Keratinocyte (primary cell): Measurements from ENCODE around the gene TRPV4. TPM values are rescaled to one million over a fixed set of nuclear protein-coding genes. Genes with fewer than 3 reads are reported as not detected.

ENCODE experiments used
- DNase-seq: peaks from one replicate; pipeline ENCODE4 v3.0.0-alpha.2; 2011; ENCODE audit warnings: low read depth, missing footprints, low spot score
- FAIRE-seq: peaks from 2 replicates; lab custom pipeline; 2011; peaks lifted over from hg19 to GRCh38; lab: Jason Lieb, UNC
- H2AFZ ChIP-seq: 2 replicates; pipeline ENCODE4 v1.6.0; 2012; ENCODE audit warnings: low read length, control low read depth, inconsistent platforms; ENCODE audit not compliant: control insufficient read depth
- H3K27ac ChIP-seq: 2 replicates; pipeline ENCODE4 v1.5.1; 2011; ENCODE audit warnings: low read length; ENCODE audit not compliant: control insufficient read depth, insufficient read depth
- H3K27me3 ChIP-seq: 3 replicates; pipeline ENCODE4 v1.6.0; 2011; ENCODE audit warnings: low read length; ENCODE audit not compliant: control insufficient read depth, insufficient read depth; ENCODE audit errors: extremely low read depth
- H3K36me3 ChIP-seq, 2 experiments: 2 replicates in 1 of 2; 3 replicates in 1 of 2; pipeline ENCODE4 v1.5.1; 2011; ENCODE audit warnings: low read length in 2 of 2, mild to moderate bottlenecking in 1 of 2; ENCODE audit not compliant: control insufficient read depth in 2 of 2, insufficient read depth in 2 of 2; ENCODE audit errors: extremely low read depth in 1 of 2
- H3K4me1 ChIP-seq: 3 replicates; pipeline ENCODE4 v1.5.1; 2011; ENCODE audit warnings: low read length; ENCODE audit not compliant: control insufficient read depth, insufficient read depth; ENCODE audit errors: extremely low read depth
- H3K4me2 ChIP-seq: 3 replicates; pipeline ENCODE4 v1.6.0; 2011; ENCODE audit warnings: low read depth, low read length; ENCODE audit not compliant: control insufficient read depth, insufficient read depth; ENCODE audit errors: extremely low read depth
- H3K4me3 ChIP-seq, 3 experiments: fragments of 200-600 bp in 1 of 3; sonication (generic) in 1 of 3; 2 replicates in 2 of 3; 3 replicates in 1 of 3; pipeline ENCODE4 v1.5.1; 2011 to 2016; ENCODE audit warnings: low read length in 3 of 3, mild to moderate bottlenecking in 3 of 3, control low read depth in 2 of 3, inconsistent platforms in 1 of 3, low read depth in 1 of 3, mixed read lengths in 1 of 3, mixed run types in 1 of 3, moderate library complexity in 1 of 3; ENCODE audit not compliant: control insufficient read depth in 2 of 3, insufficient read depth in 2 of 3; ENCODE audit errors: extremely low read depth in 1 of 3
- H3K79me2 ChIP-seq: 2 replicates; pipeline ENCODE4 v1.6.0; 2012; ENCODE audit warnings: low read length; ENCODE audit not compliant: control insufficient read depth, insufficient read depth
- H3K9ac ChIP-seq: 3 replicates; pipeline ENCODE4 v1.6.0; 2011; ENCODE audit warnings: low read length; ENCODE audit not compliant: control insufficient read depth, insufficient read depth; ENCODE audit errors: extremely low read depth
- H3K9me1 ChIP-seq: 3 replicates; pipeline ENCODE4 v1.6.0; 2011; ENCODE audit warnings: low read length; ENCODE audit not compliant: control insufficient read depth, insufficient read depth; ENCODE audit errors: extremely low read depth
- H3K9me3 ChIP-seq: 2 replicates; pipeline ENCODE4 v1.5.1; 2012; ENCODE audit warnings: low read depth, low read length; ENCODE audit not compliant: control insufficient read depth
- H4K20me1 ChIP-seq: 3 replicates; pipeline ENCODE4 v1.6.0; 2011; ENCODE audit warnings: low read length; ENCODE audit not compliant: control insufficient read depth, insufficient read depth; ENCODE audit errors: extremely low read depth
- EZH2 ChIP-seq: IDR thresholded peaks from one replicate; pipeline ENCODE4 v1.6.1; 2012; ENCODE audit warnings: inconsistent platforms, mild to moderate bottlenecking, low read length, moderate library complexity
- dilution Hi-C: fragments of 300-500 bp; cut with MboI; formaldehyde crosslinking; loops from one replicate; pipeline ENCODE4 v1.7.0; 2020; ENCODE audit warnings: low sequenced_read_pairs; ENCODE audit not compliant: extremely low pct_ligation_motif_present
- polyA minus RNA-seq, 3 experiments: library from RNA; depleted of rRNA, polyadenylated mRNA; stranded (reverse); fragments of >200 nt; gene quantifications; 1 replicate in 1 of 3; 2 replicates in 1 of 3; 3 replicates in 1 of 3; pipeline ENCODE4 v1.2.3, GENCODE V29; 2011
- polyA plus RNA-seq, 5 experiments: library from polyadenylated mRNA; depleted of rRNA in 3 of 5; stranded (reverse) in 3 of 5; stranded (forward) in 1 of 5; unstranded in 1 of 5; fragments of >200 nt; gene quantifications; 1 replicate in 1 of 5; 2 replicates in 3 of 5; 3 replicates in 1 of 5; pipeline versions ENCODE4 v1.2.1 to v1.2.3, GENCODE V29; 2011 to 2012; ENCODE audit warnings: missing spikeins in 2 of 5, low read depth in 1 of 5, low replicate concordance in 1 of 5
- TF ChIP-seq, protein P1 (sequence below), 3 experiments: IDR thresholded peaks in 1 of 3; conservative IDR thresholded peaks in 1 of 3; optimal IDR thresholded peaks in 1 of 3; 2 replicates in 2 of 3; 3 replicates in 1 of 3; pipeline versions ENCODE3 to v1.5.1; 2011; ENCODE audit warnings: low read length in 3 of 3, mild to moderate bottlenecking in 3 of 3, moderate library complexity in 2 of 3, control low read depth in 1 of 3, inconsistent platforms in 1 of 3; ENCODE audit not compliant: insufficient read depth in 2 of 3; ENCODE audit errors: extremely low read depth in 1 of 3

TRPV4 gene
- polyA plus RNA-seq (0.46 to 0.76 TPM (median 0.70 TPM) in 3 replicates), polyA minus RNA-seq (0.64 to 4.9 TPM (median 0.76 TPM) in 3 replicates)
- 0.29 TPM for polyA plus RNA-seq (2011; ENCODE audit: low read depth)
- polyA plus RNA-seq (2011; cell fraction: cytosol; rRNA removed): 0.17 and 0.44 TPM in 2 replicates
- 0.59 TPM in 2 replicates for polyA plus RNA-seq (2011; cell fraction: nucleus; rRNA removed)
- 0.65 and 0.68 TPM in 2 replicates for polyA plus RNA-seq (2012; ENCODE audit: low replicate concordance)
- polyA minus RNA-seq (2011; cell fraction: cytosol; rRNA and poly(A)+ RNA removed): 0.77 TPM
- 0.23 and 0.32 TPM in 2 replicates for polyA minus RNA-seq (2011; cell fraction: nucleus; rRNA and poly(A)+ RNA removed)

DNA sequence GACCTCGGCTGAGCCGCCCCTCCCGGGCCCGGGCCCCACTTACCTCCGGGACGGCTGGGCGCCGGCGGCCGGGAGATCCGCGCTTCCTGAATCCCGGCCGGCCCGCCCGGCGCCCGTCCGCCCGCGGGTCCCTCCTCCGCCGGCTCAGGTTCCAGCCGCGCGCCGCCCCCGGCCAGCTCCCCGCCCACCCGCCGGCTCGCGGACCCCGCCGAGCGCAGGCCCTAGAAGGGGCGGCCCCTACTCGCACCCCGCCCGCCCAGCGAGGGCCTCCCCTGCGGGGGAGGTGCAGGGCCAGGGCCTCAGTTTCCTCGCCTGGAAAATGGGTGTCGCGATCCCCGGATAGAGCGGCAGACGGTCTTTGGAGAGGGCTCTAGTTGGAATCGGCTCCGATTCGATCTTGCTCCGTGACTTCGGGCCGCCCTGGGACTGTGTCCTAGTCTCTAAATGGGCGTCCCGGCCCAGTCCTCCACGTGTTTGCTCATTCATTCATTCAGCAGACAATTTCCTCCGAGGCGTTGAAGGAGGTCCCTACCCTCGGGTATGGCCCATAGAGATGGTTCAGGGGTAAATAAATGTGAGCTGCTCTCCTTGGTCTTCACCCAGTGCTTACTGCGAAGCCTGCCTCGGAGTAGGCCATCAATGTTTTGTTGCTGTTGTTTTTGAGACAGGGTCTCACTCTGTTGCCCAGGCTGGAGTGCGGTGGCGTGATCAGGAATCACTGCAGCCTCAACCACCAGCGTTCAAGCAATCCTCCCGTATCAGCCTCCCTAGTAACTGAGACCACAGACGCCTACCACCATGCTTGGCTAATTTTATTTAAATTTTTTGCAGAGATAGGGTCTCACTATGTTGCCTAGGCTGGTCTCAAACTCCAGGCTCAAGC is at the start of gene TRPV4:
Gene TRPV4, minus strand, starts transcription at position 92 of the 883 bp plus-strand sequence. CDS start 18,602 bp downstream, outside the sequence.
- Histone ChIP-seq H3K79me2 (no peaks in the 10 kb centered on the region), H3K4me2 (peak within 1 kb of the TSS; percentile 58), H3K9me3 (no peaks in the 10 kb centered on the region), H4K20me1 (no peaks in the 10 kb centered on the region), H3K27ac (no peak within 1 kb of the TSS), H3K4me3 (peak within 1 kb of the TSS; percentile 27 to 57 (median 31)), H3K9ac (peak within 1 kb of the TSS; percentile 56), H3K4me1 (peaks cover 10% of the 10 kb centered on the region), H2AFZ (no peak within 1 kb of the TSS), H3K9me1 (no peaks in the 10 kb centered on the region), H3K27me3 (peaks cover 12% of the 10 kb centered on the region), H3K36me3 (no peaks in the 10 kb centered on the region)
- FAIRE-seq: no peak
- dilution Hi-C loops: no loop called here
- DNase-seq: no peak
- TF ChIP-seq EZH2: no peak
- TF ChIP-seq, protein P1, sequence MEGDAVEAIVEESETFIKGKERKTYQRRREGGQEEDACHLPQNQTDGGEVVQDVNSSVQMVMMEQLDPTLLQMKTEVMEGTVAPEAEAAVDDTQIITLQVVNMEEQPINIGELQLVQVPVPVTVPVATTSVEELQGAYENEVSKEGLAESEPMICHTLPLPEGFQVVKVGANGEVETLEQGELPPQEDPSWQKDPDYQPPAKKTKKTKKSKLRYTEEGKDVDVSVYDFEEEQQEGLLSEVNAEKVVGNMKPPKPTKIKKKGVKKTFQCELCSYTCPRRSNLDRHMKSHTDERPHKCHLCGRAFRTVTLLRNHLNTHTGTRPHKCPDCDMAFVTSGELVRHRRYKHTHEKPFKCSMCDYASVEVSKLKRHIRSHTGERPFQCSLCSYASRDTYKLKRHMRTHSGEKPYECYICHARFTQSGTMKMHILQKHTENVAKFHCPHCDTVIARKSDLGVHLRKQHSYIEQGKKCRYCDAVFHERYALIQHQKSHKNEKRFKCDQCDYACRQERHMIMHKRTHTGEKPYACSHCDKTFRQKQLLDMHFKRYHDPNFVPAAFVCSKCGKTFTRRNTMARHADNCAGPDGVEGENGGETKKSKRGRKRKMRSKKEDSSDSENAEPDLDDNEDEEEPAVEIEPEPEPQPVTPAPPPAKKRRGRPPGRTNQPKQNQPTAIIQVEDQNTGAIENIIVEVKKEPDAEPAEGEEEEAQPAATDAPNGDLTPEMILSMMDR (optimal IDR thresholded peaks at IDR 0.05 in 1 of 3, IDR thresholded peaks at IDR 0.05 in 1 of 3, conservative IDR thresholded peaks at IDR 0.05 in 1 of 3; ENCODE audit: extremely low read depth in 1 of 3, insufficient read depth in 2 of 3, low read length in 3 of 3): no peak

DNA sequence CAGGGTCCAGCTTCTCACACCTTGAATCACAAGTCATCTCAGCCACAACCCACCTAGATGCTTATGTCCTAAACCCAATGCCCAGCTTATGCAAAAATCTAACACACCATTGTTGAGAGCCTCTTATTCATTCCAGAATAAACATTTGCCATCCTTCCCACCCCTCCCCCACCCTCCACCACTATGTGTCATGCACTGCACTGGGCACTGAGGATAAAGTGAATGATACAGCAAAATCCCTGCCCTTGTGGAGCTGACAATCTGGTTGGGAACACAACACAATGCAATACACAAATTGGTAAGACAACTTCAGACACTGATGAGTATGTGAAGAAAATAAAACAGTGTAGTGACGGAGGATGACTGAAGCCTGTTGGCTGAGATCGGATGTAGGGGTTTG is 48.6 kb upstream of the TRPV4 start:
- Histone ChIP-seq H3K27me3 (no peaks in the 10 kb centered on the region), H3K36me3 (no peaks in the 10 kb centered on the region), H3K27ac (no peak overlapping the region), H3K9ac (no peak overlapping the region), H2AFZ (no peak overlapping the region), H3K79me2 (peaks cover 26% of the 10 kb centered on the region), H4K20me1 (peaks cover 3% of the 10 kb centered on the region), H3K4me2 (no peak overlapping the region), H3K9me1 (peaks cover under 1% of the 10 kb centered on the region), H3K4me1 (peaks cover 41% of the 10 kb centered on the region), H3K9me3 (no peaks in the 10 kb centered on the region), H3K4me3 (no peak overlapping the region)
- no peak for FAIRE-seq
- dilution Hi-C loops: no loop called here
- DNase-seq: no peak
- TF ChIP-seq, protein P1 (optimal IDR thresholded peaks at IDR 0.05 in 1 of 3, IDR thresholded peaks at IDR 0.05 in 1 of 3, conservative IDR thresholded peaks at IDR 0.05 in 1 of 3; ENCODE audit: extremely low read depth in 1 of 3, insufficient read depth in 2 of 3, low read length in 3 of 3): no peak
- no peak for TF ChIP-seq EZH2
